HG03575 (cell line): Measurements from ENCODE around the gene ZAR1L.

Experiments
- ATAC-seq: cut with Tn5 transposase; IDR thresholded peaks from one replicate; pipeline ENCODE4 v1.9.1; 2021; ENCODE audit not compliant: unreplicated experiment, insufficient number of reproducible peaks, low FRiP score; ENCODE audit errors: extremely low read depth

ZAR1L gene

DNA sequence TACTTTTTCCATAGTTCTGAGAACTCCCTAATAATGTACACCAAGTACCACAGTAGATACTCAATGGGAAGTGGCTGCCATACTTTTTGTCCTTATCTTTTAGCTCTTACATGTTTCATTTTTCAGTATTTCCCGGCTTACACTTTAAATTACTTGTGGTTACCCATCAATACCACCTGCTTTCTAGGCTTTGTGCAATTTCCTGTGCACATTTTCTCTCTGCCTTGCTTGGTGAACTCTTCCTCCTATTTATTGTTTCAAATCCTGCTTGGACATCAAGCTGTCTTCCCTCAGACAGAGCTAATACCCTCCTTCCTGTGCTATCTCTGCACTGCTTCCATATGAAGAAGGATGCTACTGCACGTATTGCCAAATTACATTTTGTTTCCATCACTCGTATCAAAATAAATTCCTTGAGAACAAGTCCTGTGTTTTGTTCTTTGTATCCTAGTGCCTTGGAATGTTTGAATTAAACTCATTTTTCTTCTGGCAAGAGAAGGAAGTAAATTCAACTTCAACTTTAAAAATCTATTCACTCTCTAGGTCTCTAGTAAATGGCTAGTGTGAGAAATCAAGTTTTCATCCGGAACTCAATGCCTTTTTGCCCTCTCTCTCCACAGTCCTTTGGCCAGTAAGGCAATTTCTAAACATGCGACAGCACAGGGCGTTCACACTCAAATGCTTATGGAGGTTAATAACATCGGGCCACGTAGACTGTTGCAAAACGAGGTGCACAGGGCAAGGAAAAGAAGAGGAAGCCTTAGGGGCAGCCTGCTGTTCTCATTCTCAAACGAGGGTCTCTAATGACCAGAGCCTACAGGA lies 5.6 kb downstream of the ZAR1L start:
- no peak for ATAC-seq

DNA sequence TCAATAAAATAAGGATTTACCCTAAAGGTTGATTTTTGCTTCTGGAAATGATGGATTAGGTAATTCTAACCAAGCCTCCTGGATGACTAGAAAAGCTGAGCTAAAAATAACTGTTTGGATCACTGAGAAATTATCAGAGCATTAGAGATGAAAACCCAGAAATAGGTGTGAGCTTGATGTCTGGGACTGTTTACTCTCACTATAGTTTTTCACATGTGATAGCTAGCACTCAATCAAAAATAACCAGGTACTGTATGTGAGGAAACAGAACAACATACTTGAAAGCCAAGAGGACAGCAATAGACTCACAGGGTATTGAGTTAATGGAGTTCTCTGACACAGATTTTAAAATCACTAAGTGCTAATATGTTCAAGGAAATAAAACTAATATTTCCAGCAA lies 9.5 kb downstream of the ZAR1L start:
- no peak for ATAC-seq

DNA sequence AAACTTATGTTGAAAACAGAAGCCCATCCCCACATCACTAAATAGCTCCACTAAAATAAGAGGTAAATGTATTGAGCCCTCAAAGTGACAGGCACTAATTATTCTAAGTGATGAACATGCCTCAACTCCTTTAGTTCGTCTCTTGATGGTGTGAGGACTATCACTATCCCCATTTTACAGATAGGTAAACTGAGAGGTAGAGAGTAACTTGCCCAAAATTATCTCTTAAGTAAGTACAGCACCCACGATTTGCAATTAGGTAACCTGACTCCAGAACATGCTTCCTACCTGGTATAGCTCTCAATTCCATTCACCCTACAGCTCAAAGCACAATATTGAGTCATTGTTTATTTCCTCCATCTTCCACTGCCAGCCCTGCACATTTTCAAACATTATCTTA lies 12.7 kb downstream of the ZAR1L start:
- no peak for ATAC-seq

DNA sequence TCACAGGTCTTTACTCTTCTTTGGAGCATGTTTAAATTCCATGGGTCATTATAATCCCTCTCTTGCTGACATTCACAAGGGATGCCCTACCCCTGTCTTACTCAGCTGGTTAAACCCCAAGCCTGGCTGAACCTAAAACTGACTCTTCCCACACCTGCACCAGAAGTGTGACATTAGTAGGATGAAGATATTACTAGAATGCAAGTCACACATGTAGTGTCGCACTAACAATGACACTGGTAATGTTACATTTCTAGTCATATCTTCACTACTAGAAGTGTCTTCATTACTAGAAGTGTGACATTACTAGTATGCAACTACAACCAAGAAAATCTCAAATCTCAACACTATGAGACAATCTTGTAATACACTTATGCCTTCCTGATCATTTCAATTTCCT lies 14.2 kb downstream of the ZAR1L start:
- ATAC-seq: no peak

DNA sequence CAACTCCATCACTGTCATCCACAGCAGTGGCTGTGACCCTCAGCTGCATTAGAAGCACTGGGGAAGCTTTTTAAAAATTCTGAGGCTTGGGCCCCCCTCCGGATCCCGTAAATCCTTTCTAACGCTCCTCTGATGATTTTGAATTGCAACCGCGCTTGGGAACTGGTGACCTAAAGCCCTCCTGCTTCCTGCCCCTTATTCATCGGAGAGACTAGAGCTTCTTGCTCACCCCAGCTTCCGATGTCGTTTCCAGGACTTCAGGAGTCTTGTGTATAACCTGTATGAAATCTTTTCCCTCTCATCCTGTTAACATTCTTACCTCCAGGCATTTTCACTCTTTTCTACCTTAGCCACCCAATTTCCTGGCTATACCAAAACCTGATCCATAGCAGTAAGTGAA lies 14.8 kb downstream of the ZAR1L start:
- no peak for ATAC-seq

DNA sequence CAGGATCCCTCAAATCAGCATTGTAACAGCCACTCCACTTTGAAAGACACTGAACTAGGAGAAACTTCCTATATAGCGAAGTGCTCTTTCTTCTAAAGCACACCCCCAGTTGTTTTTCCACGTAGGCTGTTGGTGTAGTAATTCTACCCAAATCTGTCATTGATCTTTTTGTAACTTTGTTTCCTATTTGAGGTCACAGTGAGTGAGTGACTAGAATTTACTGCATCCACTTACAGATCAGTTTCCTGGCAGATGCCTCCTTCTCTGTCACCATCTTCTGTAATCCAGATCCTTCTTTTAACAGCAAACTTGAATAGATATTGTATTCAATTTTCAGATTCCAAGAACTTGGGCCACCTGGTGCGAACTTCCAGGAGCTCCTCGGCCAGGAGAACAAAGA lies 15.3 kb downstream of the ZAR1L start:
- ATAC-seq: no peak

DNA sequence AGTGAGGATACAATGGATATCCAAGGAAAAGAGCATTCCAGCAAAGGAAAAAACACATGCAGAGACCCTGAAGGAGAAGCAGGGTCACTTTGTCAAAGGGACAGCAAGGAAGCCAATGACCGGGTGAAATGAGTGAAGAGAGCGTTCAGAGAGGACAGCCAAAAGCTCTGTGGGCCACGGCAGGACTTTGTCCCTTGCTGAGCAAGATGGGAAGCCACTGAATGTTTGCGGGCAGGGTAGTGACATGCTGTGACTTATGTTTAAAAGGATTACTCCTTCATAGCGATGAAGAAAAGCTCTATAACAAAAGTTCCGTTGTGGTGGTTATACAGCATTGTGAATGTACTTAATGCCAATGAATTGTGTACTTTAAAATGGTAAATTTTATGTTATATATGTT lies 16.5 kb downstream of the ZAR1L start:
- no peak for ATAC-seq

DNA sequence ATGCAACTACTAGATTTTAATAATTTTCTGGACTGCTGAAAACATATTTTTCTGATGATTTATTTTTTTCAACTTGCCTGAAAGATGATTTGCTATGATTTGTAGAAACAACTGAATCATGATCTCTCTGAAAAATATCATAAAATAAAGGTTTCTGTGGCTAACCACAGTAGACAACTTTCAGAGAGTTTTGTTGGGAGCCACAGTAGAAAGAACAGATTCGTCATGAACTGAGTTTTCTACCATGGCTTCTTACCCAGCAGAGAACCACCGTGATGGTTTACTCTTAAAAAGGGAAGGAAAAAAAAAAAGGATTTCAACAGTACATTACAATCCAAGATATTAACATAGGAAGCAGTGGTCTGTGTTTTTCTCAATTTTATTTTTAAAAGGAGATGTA lies 18.0 kb downstream of the ZAR1L start:
- no peak for ATAC-seq

DNA sequence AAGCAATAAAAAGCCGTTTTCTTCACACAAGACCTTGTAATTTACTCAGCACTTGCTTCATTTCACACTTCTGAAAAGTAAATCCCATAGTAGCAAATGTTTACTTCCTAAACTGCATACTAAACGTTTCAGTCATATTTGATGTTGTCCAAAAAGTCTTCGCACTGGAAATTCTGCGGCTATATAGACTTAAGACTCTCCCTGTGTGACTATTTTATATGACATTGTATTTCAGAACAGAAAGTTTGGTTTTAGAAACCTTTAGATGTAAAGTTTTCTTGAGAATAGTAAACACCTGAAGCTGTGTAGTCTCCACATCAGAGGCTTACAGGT lies 29.6 kb downstream of the ZAR1L start:
- no peak for ATAC-seq

DNA sequence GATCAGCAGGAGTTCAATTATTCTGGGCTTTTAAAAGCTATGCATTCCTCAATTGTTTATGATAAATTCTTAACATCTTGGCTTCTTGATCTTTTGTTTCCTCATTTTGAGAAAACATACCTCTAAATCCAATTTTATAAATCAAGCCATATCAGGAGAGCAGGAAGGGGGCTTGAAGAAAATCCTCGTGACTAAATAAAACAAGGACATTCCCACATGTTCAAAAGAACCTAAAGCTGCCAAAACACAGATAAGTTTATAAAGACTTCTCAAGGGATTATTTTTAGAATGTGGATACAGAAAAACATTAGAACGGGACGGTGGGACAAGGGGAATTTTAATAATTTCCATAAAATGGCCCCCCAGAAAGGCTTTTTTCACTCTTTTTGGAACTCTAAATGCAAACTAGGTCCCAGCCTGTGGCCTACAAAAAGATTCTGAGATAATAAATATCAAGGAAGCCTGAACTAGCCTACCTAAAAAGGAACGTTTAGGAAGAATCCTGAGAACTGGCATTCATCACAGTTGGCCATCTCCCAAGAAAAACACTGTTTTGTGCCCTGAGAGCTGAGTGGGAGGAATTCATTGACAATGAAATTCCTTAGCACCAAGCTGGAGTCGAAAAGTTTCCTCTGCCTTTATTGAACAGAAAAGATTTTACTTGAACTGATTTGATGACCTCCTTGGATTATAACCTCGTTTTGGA lies 30.1 kb downstream of the ZAR1L start:
- ATAC-seq: no peak

DNA sequence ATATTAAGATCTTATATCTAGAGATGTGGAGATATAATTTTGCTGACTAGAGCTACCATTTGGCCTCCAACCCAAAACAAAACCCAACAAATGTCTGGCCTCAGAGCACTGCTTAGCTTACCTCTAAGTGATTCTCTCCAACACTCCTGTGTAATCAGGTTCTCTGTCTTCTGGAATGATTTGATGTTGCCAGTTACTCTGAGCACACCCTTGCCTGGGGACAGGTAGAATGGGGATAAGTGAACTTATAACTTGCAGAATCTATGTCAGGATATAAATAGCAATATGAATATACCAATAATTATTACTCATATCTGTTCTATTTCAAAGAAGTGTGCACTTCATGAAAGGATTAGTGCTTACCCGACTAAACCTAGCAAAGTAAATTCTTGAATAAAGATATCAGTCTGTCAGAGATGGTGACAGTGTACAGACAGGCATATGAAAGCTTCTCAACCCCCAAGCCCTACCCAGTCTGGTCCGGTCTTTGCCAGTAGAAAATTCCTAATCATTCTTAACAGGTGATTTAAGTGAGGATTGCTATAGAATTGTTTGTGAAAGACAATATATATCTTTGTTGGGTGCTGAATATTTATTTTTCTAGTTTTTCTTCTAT lies 33.0 kb downstream of the ZAR1L start:
- no peak for ATAC-seq

DNA sequence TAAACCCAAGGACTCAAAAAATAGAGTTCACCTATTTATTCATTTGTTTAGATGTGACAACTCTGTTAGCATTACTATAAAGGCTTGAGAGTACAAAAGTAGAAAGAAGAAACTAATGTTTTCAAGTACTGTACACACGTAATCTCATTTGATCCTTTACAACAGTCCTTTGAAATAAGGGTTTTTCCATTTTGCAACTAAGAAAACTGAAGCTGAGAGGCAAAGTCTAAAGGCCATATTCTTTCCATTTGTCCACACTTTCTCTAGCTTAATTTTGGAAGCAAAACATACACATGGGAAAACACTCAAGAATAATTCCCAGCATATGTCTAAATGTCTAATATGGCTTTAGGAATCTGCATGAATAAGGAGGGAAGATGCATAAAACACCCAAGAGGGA lies 34.1 kb downstream of the ZAR1L start:
- no peak for ATAC-seq

DNA sequence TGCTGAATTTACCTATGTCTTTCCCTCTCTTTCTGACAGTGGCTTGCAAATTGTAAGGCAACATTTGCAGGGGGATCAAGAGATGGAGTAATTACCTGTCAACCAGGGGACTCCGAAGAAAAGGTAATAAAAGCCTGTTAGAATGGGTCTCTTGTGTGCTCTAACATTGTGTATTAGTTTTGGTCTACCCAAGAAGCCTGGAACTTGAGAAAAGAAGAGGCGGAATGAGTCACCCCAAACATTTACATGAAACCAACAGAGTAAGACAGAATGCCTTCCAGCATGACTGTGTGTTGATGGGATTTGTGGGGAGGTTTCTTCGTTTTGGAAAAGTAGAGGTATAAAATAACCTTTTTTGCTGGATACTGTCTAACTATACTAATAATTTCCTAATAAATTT lies 36.7 kb downstream of the ZAR1L start:
- ATAC-seq: no peak

DNA sequence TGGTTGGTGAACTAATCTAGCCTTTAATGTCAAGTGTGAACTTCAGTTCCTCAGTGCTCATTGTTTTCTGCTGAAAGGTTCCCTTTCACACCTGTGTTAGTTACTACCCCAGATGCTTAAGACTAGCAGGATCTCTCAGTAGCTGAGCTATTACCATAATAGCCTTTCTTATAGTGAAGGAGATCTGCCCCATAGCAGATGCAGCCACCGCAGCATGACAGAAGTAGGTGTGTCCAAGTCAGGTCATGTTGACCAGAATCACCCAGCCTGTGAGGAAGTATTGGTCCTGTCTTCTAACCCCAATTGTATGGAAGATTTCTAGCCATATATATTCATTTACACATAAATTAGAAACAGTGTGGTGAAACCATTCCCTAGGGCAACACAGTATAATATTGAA lies 37.3 kb downstream of the ZAR1L start:
- ATAC-seq: no peak

DNA sequence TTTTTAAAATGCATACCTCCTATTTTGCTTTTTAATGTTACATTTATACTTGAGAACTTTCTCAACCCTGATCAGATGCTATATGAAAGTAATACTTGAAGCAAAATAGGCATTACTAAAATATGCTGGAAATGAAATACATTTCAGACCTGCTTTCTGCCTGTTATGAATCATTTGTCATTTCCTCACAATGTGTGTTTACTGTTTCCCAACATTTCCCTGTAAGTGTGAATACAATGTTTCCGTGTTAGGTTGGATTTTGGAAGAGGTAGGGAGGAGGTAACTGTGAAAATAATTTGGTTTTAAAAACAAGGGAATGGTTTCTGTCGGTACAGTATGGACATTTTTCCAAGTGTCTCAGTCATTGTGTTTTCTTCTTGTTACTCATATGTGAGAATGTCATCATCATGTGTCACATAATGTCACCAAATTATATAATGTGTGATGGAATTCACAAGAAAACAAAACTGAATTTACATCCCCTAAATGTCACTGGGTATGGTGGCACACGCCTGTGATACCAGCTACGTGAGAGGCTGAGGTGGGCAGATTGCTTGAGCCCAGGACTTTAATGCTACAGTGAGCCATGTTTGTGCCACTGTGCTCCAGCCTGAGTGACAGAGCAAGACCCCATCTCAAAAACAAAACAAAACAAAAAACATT lies 43.0 kb downstream of the ZAR1L start:
- no peak for ATAC-seq

DNA sequence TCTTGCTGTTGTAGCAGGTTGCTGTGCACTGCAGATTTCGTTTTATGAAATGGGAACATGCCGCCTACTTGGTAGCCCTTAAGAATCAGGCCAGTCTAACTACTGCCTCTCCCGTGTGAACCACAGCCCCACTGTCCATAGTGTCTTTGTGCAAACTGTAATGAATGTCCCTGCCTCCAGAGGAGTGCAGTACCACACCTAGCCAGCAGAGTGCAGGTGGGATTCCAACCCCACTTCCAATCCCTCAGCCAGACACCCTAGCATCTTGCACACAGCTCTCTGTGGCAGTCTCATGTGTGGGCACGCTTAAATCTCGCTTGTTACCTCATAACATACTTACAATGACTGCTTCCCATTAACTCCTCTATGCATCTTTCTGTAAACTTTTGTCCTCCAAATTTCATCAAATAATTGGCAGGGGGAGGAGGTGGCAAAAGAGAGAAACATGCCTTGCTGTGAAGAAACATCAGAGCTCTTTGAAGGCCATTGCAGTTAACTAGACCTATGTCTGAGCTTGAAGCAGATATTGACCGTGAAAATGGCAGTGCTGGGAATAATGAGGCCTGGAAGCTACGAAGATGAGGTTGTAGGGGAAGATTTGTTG lies 47.2 kb downstream of the ZAR1L start:
- ATAC-seq: no peak

DNA sequence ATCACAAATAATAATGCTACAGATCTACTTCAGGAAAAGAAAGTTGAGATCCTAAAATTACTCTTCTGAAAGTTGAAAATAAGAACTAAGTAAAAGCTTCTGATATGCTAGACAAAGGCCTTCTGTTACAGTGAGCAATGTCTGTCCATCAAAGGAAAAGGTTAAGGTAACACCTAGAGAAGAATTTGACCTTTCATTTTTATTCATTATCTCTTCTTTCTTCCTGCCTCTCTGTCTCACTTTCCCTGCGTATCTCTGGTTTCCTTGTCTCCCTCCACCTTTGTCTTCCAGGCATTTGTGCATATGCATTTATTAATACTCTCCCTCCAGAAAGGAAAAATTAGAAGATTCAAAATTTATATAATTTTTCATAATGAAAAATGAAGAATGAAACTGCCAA lies 49.0 kb downstream of the ZAR1L start:
- ATAC-seq: no peak

DNA sequence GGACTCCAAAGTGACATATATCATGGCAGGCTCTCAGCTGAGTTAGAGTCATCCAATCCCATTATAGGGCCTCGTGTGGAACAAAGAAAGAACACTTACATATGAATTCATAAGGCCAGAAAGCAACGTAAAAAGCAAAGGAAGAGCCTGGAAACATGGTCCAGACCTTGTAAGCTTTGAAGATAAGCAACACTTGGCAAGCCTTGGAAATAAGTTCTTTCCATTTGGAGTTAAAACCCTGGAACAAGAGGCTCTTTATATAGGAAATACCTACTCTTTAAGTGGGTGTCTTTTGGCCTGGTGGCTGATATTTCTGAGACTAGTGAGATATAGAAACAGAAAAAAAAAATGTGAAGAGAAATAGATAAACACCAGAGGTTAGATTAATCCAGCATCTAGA lies 49.4 kb downstream of the ZAR1L start:
- no peak for ATAC-seq

DNA sequence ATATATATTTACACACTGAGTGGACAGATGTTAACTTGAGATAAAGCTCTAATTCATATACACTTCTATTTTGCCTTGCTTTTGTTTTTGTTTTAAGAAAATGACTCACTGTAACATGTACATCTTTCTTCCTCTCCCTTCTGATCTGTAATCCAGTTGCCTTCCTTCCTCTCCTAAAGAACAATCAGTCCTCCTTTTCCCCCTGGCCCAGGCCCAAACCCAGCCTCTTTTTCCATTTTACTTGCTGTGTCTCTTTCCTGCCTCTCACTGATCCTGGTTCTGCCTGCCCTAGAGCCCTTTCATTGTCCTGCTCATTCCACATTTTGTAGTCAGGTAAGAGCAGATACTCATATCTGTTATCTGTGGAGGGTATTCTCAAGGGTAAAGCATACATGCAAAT lies 50.8 kb downstream of the ZAR1L start:
- no peak for ATAC-seq

DNA sequence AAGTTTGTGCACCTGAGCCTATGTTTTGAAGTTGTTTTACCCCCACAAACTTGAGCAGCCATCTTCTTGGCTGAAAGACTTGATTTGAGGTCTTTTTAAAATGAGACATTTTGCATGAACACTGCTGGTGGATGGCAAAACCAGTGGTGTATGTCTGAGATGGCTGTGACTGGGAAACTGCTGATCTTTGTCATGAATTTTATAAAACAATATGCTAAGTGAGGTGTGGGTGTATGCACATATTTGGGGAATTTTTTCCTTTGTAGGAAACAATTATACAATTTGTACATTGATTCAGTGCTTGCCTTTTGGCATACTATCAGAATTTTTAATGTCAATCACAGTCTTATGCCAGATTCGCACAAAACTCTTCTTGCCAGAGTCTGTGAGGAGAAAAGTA lies 52.5 kb downstream of the ZAR1L start:
- ATAC-seq: no peak
